HG03066 (cell line): ENCODE results near the gene ADAMTS14.

ENCODE experiments used
- ATAC-seq: cut with Tn5 transposase; IDR thresholded peaks from one replicate; pipeline ENCODE4 v1.9.1; 2021; ENCODE audit warnings: low read depth; ENCODE audit not compliant: unreplicated experiment

The ADAMTS14 gene

GRCh38 chr10:70809011-70809611, 136.8 kb downstream of the ADAMTS14 start:
- ATAC-seq: no peak

- ATAC-seq: no peak
Measured at GRCh38 chr10:70809726-70810125, 137.4 kb downstream of the ADAMTS14 start.

DNA sequence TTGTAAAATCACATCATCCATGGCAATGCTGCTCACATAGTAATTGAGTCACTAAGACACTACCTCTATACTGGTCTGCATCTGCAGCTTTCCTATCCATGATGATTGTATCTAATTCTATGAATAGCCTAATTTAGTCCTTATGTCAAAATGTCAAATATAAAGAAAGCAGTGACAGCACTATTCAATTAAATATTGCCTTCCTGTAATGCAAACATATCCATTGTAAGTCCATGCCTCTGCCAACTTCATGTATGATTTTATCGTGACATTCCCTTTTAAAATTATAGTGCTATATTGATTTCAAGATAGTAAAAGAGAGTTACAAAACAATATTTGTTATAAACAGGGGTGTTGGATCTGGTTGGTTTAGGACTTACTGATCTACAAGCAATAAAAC, 138.7 kb downstream of the ADAMTS14 start:
- no peak for ATAC-seq

DNA sequence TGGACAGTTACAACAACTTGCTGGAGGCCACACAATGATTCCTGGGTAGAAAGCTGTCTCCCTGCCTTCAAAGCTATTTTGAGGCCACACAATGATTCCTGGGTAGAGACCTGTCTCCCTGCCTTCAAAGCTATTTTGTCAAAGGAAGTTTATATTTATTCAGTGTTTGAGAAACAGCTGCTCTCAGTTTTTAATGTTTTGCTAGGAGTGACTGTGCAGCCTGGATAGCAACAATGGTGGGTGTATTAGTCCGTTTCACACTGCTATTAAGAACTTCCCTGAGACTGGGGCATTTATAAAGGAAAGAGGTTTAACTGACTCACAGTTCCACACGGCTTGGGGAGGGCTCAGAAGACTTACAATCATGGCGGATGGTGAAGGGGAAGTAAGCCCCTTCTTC, 139.6 kb downstream of the ADAMTS14 start:
- no peak for ATAC-seq
